Stimulated activated CD4-positive, alpha-beta T cell treated with anti-CD3 and anti-CD28 coated beads, Interleukin-1b, Interleukin-23, amount 100 ng/mL, for 24 hours (primary cell): ENCODE measurements around the gene TTC22.
A peak's percentile ranks its signal among the peaks of the same experiment; 100 is the strongest.

Experiments
- DNase-seq, 4 experiments: peaks; one replicate each; pipeline ENCODE4 v3.0.0-alpha.2; 2020; ENCODE audit warnings: low read depth in 4 of 4, low spot score in 1 of 4

TTC22 gene

GRCh38 chr1:54834007-54834541 is 33.0 kb upstream of the TTC22 start:
- DNase-seq, result no peak

- DNase-seq, result no peak
Observed at GRCh38 chr1:54833121-54833520, 32.0 kb upstream of the TTC22 start.

- DNase-seq, result no peak
Observed at GRCh38 chr1:54826226-54826816, 25.2 kb upstream of the TTC22 start.

- no peak for DNase-seq
Observed at GRCh38 chr1:54825696-54826095, 24.6 kb upstream of the TTC22 start.

- no peak for DNase-seq
Observed at GRCh38 chr1:54823670-54824069, 22.5 kb upstream of the TTC22 start.

GRCh38 chr1:54819733-54820132 is 18.6 kb upstream of the TTC22 start:
- no peak for DNase-seq

GRCh38 chr1:54819195-54819536 is 18.0 kb upstream of the TTC22 start:
- DNase-seq, result no peak

- no peak for DNase-seq
Observed at GRCh38 chr1:54818461-54819194, 17.5 kb upstream of the TTC22 start.

- DNase-seq, result no peak
Observed at GRCh38 chr1:54816951-54817350, 15.8 kb upstream of the TTC22 start.

GRCh38 chr1:54816130-54816529 is 15.0 kb upstream of the TTC22 start:
- no peak for DNase-seq

- DNase-seq, result no peak
Observed at GRCh38 chr1:54815086-54815876, 14.2 kb upstream of the TTC22 start.

GRCh38 chr1:54814571-54814970 is 13.4 kb upstream of the TTC22 start:
- DNase-seq, result no peak

- DNase-seq, result no peak
Observed at GRCh38 chr1:54814126-54814498, 13.0 kb upstream of the TTC22 start.

GRCh38 chr1:54813485-54814125 is 12.5 kb upstream of the TTC22 start:
- DNase-seq, result no peak

GRCh38 chr1:54812801-54813484 is 11.8 kb upstream of the TTC22 start:
- DNase-seq, result no peak

GRCh38 chr1:54811739-54812655 is 10.9 kb upstream of the TTC22 start:
- DNase-seq, result no peak

GRCh38 chr1:54811066-54811465 is 9.9 kb upstream of the TTC22 start:
- DNase-seq, result no peak

GRCh38 chr1:54810153-54810942 is 9.2 kb upstream of the TTC22 start:
- peak; percentile 30 to 58 (median 53) for DNase-seq

- DNase-seq, result no peak
Observed at GRCh38 chr1:54809496-54810074, 8.5 kb upstream of the TTC22 start.
